ENCODE measurements around the gene CDC40. TPM values are rescaled to one million over a fixed set of nuclear protein-coding genes. Genes with fewer than 3 reads are reported as not detected.

CDC40 gene
- polyA plus RNA-seq, 1 of the 3 experiments (the other 2 are of a cell fraction), result 7.4 TPM

DNA sequence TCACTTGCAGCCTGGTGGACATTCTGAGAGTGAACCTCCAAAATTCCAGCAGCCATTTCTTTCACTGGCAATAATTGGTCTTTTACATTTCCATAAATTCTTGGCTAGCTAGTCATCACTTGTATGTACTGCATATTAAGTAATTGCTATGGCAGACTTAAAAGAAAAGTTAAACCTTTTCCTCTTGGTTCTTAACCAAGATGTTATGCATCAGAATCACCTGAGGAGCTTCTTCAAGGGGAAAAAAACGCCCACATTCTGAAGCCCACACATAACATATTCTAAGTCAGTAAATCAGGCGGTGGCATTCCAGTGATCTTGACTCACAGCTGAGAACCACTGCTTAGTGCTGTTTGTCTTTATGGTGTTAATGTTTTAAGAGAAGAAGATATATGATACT lies 37.0 kb downstream of the CDC40 start:
- Histone ChIP-seq H4K20me1 (ENCODE audit: insufficient read depth) (no peaks in the 10 kb centered on the region), H3K4me1 (ENCODE audit: control insufficient read depth in 1 of 2, insufficient read depth in 2 of 2, low read depth in 1 of 2, low read length in 1 of 2) (peaks cover 0 to 7% of the 10 kb centered on the region in 2 experiments; a peak in 1 of 4 replicates), H3K36me3 (replicated peaks in 1 of 2; ENCODE audit: control insufficient read depth in 1 of 2, insufficient read depth in 2 of 2, low read length in 1 of 2) (peaks cover 71 to 79% of the 10 kb centered on the region in 2 experiments), H3K27me3 (ENCODE audit: insufficient read depth) (no peaks in the 10 kb centered on the region), H3K27ac (ENCODE audit: low read depth in 2 of 2, low read length in 1 of 2) (0 out of 4 replicates have a peak overlapping the region, but pooled peaks of 1 of the 2 experiments have one; percentile 22), H3K9me3 (no peaks in the 10 kb centered on the region), H3F3A (replicated peaks; ENCODE audit: insufficient read depth) (peaks cover 4% of the 10 kb centered on the region), H2AFZ (ENCODE audit: low read depth) (no peak overlapping the region), H3K4me2 (no peak overlapping the region), H3K4me3 (ENCODE audit: low read depth in 2 of 2, low read length in 1 of 2) (no peak overlapping the region), H3K9ac (no peak overlapping the region), H3K79me2 (ENCODE audit: insufficient read depth) (no peaks in the 10 kb centered on the region), H3K9me2 (no peaks in the 10 kb centered on the region)
- WGBS (ENCODE audit: low lambda C conversion rate), result 88% methylated on average over 2 of the region's 2 CpGs
- CTCF ChIA-PET, result interaction anchor here (2.6 kb wide), 1 partner anchor 11 kb away, joined by 11 read pairs; no protein-coding TSS in a partner anchor
- no peak for TF ChIP-seq RAD21 (IDR thresholded peaks at IDR 0.05; ENCODE audit: low read length)
- no peak for TF ChIP-seq EZH2phosphoT487 (IDR thresholded peaks at IDR 0.05; ENCODE audit: borderline replicate concordance, low read depth)
- DNase-seq, result no peak
- POLR2A ChIA-PET, result no interaction called here

DNA sequence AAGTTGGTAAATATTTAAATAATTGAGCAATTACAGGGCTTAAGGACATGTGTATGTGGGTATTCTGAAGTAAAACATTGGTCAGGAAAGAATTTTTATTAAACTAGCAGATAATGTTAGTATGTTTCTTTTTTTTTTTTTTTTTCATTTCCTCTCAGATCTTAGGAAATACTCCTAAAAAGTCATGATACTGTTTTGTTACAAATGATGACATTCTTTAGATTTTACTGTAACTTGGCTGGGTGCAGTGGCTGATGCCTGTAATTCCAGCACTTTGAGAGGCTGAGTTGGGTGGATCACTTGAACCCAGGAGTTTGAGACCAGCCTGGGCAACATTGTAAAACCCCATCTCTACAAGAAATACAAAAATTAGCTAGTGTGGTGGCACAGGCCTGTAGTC lies 41.5 kb downstream of the CDC40 start:
- H3K36me3 ChIP-seq (replicated peaks in 1 of 2; ENCODE audit: control insufficient read depth in 1 of 2, insufficient read depth in 2 of 2, low read length in 1 of 2), result peaks cover 52 to 56% of the 10 kb centered on the region in 2 experiments
- H3K27ac ChIP-seq (ENCODE audit: low read depth in 2 of 2, low read length in 1 of 2), result no peak overlapping the region
- no peak overlapping the region for H3K9ac ChIP-seq
- ChIA-PET CTCF (no interaction called here), POLR2A (no interaction called here)
- no peaks in the 10 kb centered on the region for H3K79me2 ChIP-seq (ENCODE audit: insufficient read depth)
- DNase-seq, result no peak
- peaks cover 0 to 7% of the 10 kb centered on the region in 2 experiments; a peak in 1 of 4 replicates for H3K4me1 ChIP-seq (ENCODE audit: control insufficient read depth in 1 of 2, insufficient read depth in 2 of 2, low read depth in 1 of 2, low read length in 1 of 2)
- no peak overlapping the region for H2AFZ ChIP-seq (ENCODE audit: low read depth)
- no peak overlapping the region for H3K4me3 ChIP-seq (ENCODE audit: low read depth in 2 of 2, low read length in 1 of 2)
- H3F3A ChIP-seq (replicated peaks; ENCODE audit: insufficient read depth), result no peaks in the 10 kb centered on the region
- H3K9me3 ChIP-seq, result no peaks in the 10 kb centered on the region
- H4K20me1 ChIP-seq (ENCODE audit: insufficient read depth), result no peaks in the 10 kb centered on the region
- no peaks in the 10 kb centered on the region for H3K27me3 ChIP-seq (ENCODE audit: insufficient read depth)
- TF ChIP-seq RXRA (IDR thresholded peaks at IDR 0.05; ENCODE audit: borderline replicate concordance, low read depth), result no peak
- no peak for TF ChIP-seq RCOR1 (IDR thresholded peaks at IDR 0.05; ENCODE audit: low read length)
- TF ChIP-seq GABPA (IDR thresholded peaks at IDR 0.05; ENCODE audit: low read depth), result no peak
- no peak for TF ChIP-seq TAF1 (IDR thresholded peaks at IDR 0.05; ENCODE audit: borderline replicate concordance, low read depth, low read length)
- no peak for TF ChIP-seq CHD2 (IDR thresholded peaks at IDR 0.05; ENCODE audit: low read length, partially characterized antibody)
- TF ChIP-seq USF1 (IDR thresholded peaks at IDR 0.05; ENCODE audit: borderline replicate concordance, low read depth), result no peak
- TF ChIP-seq ELF1 (IDR thresholded peaks at IDR 0.05), result no peak
- no peak for TF ChIP-seq POLR2AphosphoS5 (IDR thresholded peaks at IDR 0.05; ENCODE audit: low read depth, low read length)
- TF ChIP-seq ZBTB33 (IDR thresholded peaks at IDR 0.05; ENCODE audit: borderline replicate concordance, low read depth), result no peak
- H3K4me2 ChIP-seq, result no peak overlapping the region
- no peaks in the 10 kb centered on the region for H3K9me2 ChIP-seq

Measured in SK-N-SH (cell line).